GM23338 (cell line): ENCODE results near the gene KCNMB2. TPM values are rescaled to one million over a fixed set of nuclear protein-coding genes. Genes with fewer than 3 reads are reported as not detected.

Experiments
- ATAC-seq: fragments of 200-7000 bp; cut with Tn5 transposase; 3 replicates; pipeline ENCODE4 v1.9.1; 2020
- DNase-seq: peaks from one replicate; pipeline ENCODE4 v3.0.0-alpha.2; 2015; ENCODE audit warnings: low spot score
- H2AFZ ChIP-seq: fragments of 200-600 bp; sonication (generic); 2 replicates; pipeline ENCODE4 v1.8.0; 2016; ENCODE audit warnings: antibody characterized with exemption, mild to moderate bottlenecking, moderate library complexity
- H3F3A ChIP-seq: fragments of 200-600 bp; sonication (generic); replicated peaks from 2 replicates; pipeline ENCODE4 v1.8.0; 2017; ENCODE audit warnings: antibody characterized with exemption, mixed run types, low read depth
- H3K27ac ChIP-seq: fragments of 200-600 bp; sonication (generic); 2 replicates; pipeline ENCODE4 v1.6.1; 2016; ENCODE audit warnings: low read depth
- H3K27me3 ChIP-seq: fragments of 200-600 bp; sonication (generic); 2 replicates; pipeline ENCODE4 v1.8.0; 2016; ENCODE audit warnings: mild to moderate bottlenecking, mixed run types, moderate library complexity; ENCODE audit not compliant: insufficient read depth
- H3K36me3 ChIP-seq: fragments of 200-600 bp; sonication (generic); 2 replicates; pipeline ENCODE4 v1.8.0; 2016; ENCODE audit warnings: mild to moderate bottlenecking; ENCODE audit not compliant: insufficient read depth
- H3K4me1 ChIP-seq: fragments of 200-600 bp; sonication (generic); 2 replicates; pipeline ENCODE4 v1.8.0; 2016; ENCODE audit warnings: mild to moderate bottlenecking, moderate library complexity; ENCODE audit not compliant: insufficient read depth
- H3K4me2 ChIP-seq: fragments of 200-600 bp; sonication (generic); 2 replicates; pipeline ENCODE4 v1.7.1; 2017; ENCODE audit warnings: mixed run types
- H3K4me3 ChIP-seq: fragments of 200-600 bp; sonication (generic); 2 replicates; pipeline ENCODE4 v1.6.1; 2016; ENCODE audit warnings: mixed run types
- H3K79me2 ChIP-seq: fragments of 200-600 bp; sonication (generic); replicated peaks from 2 replicates; pipeline ENCODE4 v1.8.0; 2017; ENCODE audit warnings: mild to moderate bottlenecking; ENCODE audit not compliant: insufficient read depth
- H3K9me2 ChIP-seq: fragments of 200-600 bp; sonication (generic); 2 replicates; pipeline ENCODE4 v1.8.0; 2017; ENCODE audit not compliant: insufficient read depth
- H4K20me1 ChIP-seq: fragments of 200-600 bp; sonication (generic); replicated peaks from 2 replicates; pipeline ENCODE4 v1.8.0; 2017; ENCODE audit warnings: mild to moderate bottlenecking; ENCODE audit not compliant: insufficient read depth
- H3K27ac Mint-ChIP-seq: 2 replicates; pipeline ENCODE4 v1.8.0; 2020; ENCODE audit warnings: inconsistent platforms, mild to moderate bottlenecking, moderate library complexity, mixed read lengths
- H3K27me3 Mint-ChIP-seq: 3 replicates; pipeline ENCODE4 v1.8.0; 2022; ENCODE audit warnings: low read depth, mild to moderate bottlenecking, moderate library complexity, mixed read lengths, inconsistent platforms; ENCODE audit not compliant: insufficient read depth, poor library complexity
- H3K36me3 Mint-ChIP-seq: 3 replicates; pipeline ENCODE4 v1.8.0; 2021; ENCODE audit warnings: low read depth, mild to moderate bottlenecking, inconsistent platforms, moderate library complexity, mixed read lengths
- H3K4me1 Mint-ChIP-seq: 3 replicates; pipeline ENCODE4 v1.8.0; 2020; ENCODE audit warnings: mild to moderate bottlenecking, inconsistent platforms, mixed read lengths
- H3K4me3 Mint-ChIP-seq: 3 replicates; pipeline ENCODE4 v1.8.0; 2021; ENCODE audit warnings: moderate library complexity, mild to moderate bottlenecking, inconsistent platforms, mixed read lengths
- H3K9me3 Mint-ChIP-seq: 3 replicates; pipeline ENCODE4 v1.8.0; 2020; ENCODE audit warnings: moderate library complexity, mild to moderate bottlenecking, inconsistent platforms, mixed read lengths
- CREB1 ChIP-seq: fragments of 250-450 bp; sonication (Bioruptor Pico); IDR thresholded peaks from 2 replicates; pipeline ENCODE4 v1.5.0; 2020; ENCODE audit warnings: low read depth, mild to moderate bottlenecking, moderate library complexity
- EZH2 ChIP-seq: fragments of 200-600 bp; sonication (generic); IDR thresholded peaks from one replicate; pipeline ENCODE4 v1.8.0; 2017; ENCODE audit warnings: antibody characterized with exemption, mild to moderate bottlenecking, low read depth; ENCODE audit not compliant: unreplicated experiment
- EZH2phosphoT487 ChIP-seq: fragments of 200-600 bp; sonication (generic); IDR thresholded peaks from one replicate; pipeline ENCODE4 v1.8.1; 2018; ENCODE audit warnings: antibody characterized with exemption; ENCODE audit not compliant: unreplicated experiment
- JUNB ChIP-seq: IDR thresholded peaks from one replicate; pipeline ENCODE4 v1.6.1; 2016; ENCODE audit warnings: antibody characterized with exemption; ENCODE audit not compliant: unreplicated experiment
- NANOG ChIP-seq: IDR thresholded peaks from 2 replicates; pipeline ENCODE4 v1.6.1; 2016; ENCODE audit warnings: antibody characterized with exemption, borderline replicate concordance
- POLR2AphosphoS5 ChIP-seq: IDR thresholded peaks from 2 replicates; pipeline ENCODE4 v1.6.1; 2016; ENCODE audit warnings: antibody characterized with exemption, low read depth
- STAT1 ChIP-seq: IDR thresholded peaks from one replicate; pipeline ENCODE4 v1.6.1; 2016; ENCODE audit warnings: antibody characterized with exemption; ENCODE audit not compliant: unreplicated experiment
- ZNF114 ChIP-seq: fragments of 250-450 bp; sonication (Bioruptor Pico); IDR thresholded peaks from 2 replicates; pipeline ENCODE4 v1.5.0; 2020; ENCODE audit warnings: mild to moderate bottlenecking, moderate library complexity
- ZNF331 ChIP-seq: fragments of 250-450 bp; sonication (Bioruptor Pico); IDR thresholded peaks from 2 replicates; pipeline ENCODE4 v1.5.0; 2020; ENCODE audit warnings: low read depth, mild to moderate bottlenecking, moderate library complexity
- polyA plus RNA-seq: library from polyadenylated mRNA; unstranded; fragments of >200 nt; fragmentation: Nextera tagmentation; extraction: Ambion mirVana; gene quantifications from 2 replicates; pipeline ENCODE4 v1.2.1, GENCODE V29; 2016
- total RNA-seq: library from RNA; depleted of rRNA; stranded (reverse); fragments of >200 nt; shearing (Covaris generic); gene quantifications from 2 replicates; pipeline ENCODE4 v1.2.3, GENCODE V29; 2014
- TF ChIP-seq, protein P1 (sequence below), 2 experiments: fragments of 200-600 bp in 1 of 2; sonication (generic) in 1 of 2; conservative IDR thresholded peaks; 2 replicates each; pipeline versions ENCODE4 v1.5.1 to v1.6.1; 2016 to 2017; ENCODE audit warnings: antibody characterized with exemption in 2 of 2, low read depth in 2 of 2, mild to moderate bottlenecking in 2 of 2, moderate library complexity in 1 of 2
- TF ChIP-seq, protein P2 (sequence below): IDR thresholded peaks from 2 replicates; pipeline ENCODE4 v1.6.1; 2016; ENCODE audit warnings: antibody characterized with exemption
- TF ChIP-seq, protein P3 (sequence below): IDR thresholded peaks from one replicate; pipeline ENCODE4 v1.6.1; 2018; ENCODE audit warnings: antibody characterized with exemption; ENCODE audit not compliant: unreplicated experiment
- TF ChIP-seq, protein P4 (sequence below): fragments of 250-450 bp; sonication (Bioruptor Pico); IDR thresholded peaks from 2 replicates; pipeline ENCODE4 v1.5.0; 2020; ENCODE audit warnings: mild to moderate bottlenecking, moderate library complexity

The KCNMB2 gene
- total and polyA plus RNA-seq, 2 experiments from 2014 or later = 0.53 TPM; not detected in 1

DNA sequence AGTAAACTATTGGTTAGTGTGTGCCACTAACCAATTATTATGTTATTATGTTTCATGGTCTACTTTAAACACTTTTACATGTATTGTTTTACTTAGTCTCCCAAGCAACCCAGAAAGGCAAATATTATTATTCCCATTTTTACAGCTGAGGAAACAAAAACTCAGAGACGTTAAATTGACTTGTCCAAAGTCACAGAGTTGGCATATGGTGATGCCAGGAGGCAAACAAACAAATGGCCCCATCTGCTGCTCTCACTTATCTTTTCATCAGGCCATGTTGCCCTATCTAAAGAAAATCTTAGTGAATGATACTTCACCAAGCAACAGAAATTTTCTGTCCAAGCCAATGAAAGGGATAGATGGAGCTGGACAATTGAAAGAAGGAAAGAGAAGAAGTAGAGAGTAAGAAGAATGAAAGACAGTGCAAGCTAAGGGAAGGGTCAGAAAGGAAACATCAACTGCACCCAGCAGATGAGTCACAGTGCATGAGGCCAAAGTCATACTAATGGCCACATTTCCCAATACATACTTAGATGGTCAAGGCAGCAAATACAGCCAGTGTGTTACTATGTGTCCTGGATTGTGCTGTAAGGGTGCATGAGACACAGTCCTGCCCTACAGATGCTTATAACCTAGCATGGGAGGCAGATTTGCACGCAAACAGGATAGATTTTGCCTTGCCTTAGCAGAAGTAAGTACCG lies 266.9 kb downstream of the KCNMB2 start:
- H3K36me3 ChIP-seq = no peaks in the 10 kb centered on the region
- H3K4me1 ChIP-seq = peaks cover 19% of the 10 kb centered on the region
- no peaks in the 10 kb centered on the region for H4K20me1 ChIP-seq
- DNase-seq = no peak
- ATAC-seq = no peak
- no peaks in the 10 kb centered on the region for H3K79me2 ChIP-seq
- TF ChIP-seq STAT1 (no peak), CREB1 (no peak), POLR2AphosphoS5 (no peak), ZNF331 (no peak), EZH2phosphoT487 (no peak), EZH2 (no peak), JUNB (no peak), ZNF114 (CRISPR knock-in tag) (no peak), NANOG (no peak)
- TF ChIP-seq, protein P1, sequence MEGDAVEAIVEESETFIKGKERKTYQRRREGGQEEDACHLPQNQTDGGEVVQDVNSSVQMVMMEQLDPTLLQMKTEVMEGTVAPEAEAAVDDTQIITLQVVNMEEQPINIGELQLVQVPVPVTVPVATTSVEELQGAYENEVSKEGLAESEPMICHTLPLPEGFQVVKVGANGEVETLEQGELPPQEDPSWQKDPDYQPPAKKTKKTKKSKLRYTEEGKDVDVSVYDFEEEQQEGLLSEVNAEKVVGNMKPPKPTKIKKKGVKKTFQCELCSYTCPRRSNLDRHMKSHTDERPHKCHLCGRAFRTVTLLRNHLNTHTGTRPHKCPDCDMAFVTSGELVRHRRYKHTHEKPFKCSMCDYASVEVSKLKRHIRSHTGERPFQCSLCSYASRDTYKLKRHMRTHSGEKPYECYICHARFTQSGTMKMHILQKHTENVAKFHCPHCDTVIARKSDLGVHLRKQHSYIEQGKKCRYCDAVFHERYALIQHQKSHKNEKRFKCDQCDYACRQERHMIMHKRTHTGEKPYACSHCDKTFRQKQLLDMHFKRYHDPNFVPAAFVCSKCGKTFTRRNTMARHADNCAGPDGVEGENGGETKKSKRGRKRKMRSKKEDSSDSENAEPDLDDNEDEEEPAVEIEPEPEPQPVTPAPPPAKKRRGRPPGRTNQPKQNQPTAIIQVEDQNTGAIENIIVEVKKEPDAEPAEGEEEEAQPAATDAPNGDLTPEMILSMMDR (conservative IDR thresholded peaks at IDR 0.05; ENCODE audit: low read depth in 2 of 2) = no peak
- TF ChIP-seq, protein P2, sequence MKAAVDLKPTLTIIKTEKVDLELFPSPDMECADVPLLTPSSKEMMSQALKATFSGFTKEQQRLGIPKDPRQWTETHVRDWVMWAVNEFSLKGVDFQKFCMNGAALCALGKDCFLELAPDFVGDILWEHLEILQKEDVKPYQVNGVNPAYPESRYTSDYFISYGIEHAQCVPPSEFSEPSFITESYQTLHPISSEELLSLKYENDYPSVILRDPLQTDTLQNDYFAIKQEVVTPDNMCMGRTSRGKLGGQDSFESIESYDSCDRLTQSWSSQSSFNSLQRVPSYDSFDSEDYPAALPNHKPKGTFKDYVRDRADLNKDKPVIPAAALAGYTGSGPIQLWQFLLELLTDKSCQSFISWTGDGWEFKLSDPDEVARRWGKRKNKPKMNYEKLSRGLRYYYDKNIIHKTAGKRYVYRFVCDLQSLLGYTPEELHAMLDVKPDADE = no peak
- TF ChIP-seq, protein P3, sequence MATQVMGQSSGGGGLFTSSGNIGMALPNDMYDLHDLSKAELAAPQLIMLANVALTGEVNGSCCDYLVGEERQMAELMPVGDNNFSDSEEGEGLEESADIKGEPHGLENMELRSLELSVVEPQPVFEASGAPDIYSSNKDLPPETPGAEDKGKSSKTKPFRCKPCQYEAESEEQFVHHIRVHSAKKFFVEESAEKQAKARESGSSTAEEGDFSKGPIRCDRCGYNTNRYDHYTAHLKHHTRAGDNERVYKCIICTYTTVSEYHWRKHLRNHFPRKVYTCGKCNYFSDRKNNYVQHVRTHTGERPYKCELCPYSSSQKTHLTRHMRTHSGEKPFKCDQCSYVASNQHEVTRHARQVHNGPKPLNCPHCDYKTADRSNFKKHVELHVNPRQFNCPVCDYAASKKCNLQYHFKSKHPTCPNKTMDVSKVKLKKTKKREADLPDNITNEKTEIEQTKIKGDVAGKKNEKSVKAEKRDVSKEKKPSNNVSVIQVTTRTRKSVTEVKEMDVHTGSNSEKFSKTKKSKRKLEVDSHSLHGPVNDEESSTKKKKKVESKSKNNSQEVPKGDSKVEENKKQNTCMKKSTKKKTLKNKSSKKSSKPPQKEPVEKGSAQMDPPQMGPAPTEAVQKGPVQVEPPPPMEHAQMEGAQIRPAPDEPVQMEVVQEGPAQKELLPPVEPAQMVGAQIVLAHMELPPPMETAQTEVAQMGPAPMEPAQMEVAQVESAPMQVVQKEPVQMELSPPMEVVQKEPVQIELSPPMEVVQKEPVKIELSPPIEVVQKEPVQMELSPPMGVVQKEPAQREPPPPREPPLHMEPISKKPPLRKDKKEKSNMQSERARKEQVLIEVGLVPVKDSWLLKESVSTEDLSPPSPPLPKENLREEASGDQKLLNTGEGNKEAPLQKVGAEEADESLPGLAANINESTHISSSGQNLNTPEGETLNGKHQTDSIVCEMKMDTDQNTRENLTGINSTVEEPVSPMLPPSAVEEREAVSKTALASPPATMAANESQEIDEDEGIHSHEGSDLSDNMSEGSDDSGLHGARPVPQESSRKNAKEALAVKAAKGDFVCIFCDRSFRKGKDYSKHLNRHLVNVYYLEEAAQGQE = no peak
- TF ChIP-seq, protein P4, sequence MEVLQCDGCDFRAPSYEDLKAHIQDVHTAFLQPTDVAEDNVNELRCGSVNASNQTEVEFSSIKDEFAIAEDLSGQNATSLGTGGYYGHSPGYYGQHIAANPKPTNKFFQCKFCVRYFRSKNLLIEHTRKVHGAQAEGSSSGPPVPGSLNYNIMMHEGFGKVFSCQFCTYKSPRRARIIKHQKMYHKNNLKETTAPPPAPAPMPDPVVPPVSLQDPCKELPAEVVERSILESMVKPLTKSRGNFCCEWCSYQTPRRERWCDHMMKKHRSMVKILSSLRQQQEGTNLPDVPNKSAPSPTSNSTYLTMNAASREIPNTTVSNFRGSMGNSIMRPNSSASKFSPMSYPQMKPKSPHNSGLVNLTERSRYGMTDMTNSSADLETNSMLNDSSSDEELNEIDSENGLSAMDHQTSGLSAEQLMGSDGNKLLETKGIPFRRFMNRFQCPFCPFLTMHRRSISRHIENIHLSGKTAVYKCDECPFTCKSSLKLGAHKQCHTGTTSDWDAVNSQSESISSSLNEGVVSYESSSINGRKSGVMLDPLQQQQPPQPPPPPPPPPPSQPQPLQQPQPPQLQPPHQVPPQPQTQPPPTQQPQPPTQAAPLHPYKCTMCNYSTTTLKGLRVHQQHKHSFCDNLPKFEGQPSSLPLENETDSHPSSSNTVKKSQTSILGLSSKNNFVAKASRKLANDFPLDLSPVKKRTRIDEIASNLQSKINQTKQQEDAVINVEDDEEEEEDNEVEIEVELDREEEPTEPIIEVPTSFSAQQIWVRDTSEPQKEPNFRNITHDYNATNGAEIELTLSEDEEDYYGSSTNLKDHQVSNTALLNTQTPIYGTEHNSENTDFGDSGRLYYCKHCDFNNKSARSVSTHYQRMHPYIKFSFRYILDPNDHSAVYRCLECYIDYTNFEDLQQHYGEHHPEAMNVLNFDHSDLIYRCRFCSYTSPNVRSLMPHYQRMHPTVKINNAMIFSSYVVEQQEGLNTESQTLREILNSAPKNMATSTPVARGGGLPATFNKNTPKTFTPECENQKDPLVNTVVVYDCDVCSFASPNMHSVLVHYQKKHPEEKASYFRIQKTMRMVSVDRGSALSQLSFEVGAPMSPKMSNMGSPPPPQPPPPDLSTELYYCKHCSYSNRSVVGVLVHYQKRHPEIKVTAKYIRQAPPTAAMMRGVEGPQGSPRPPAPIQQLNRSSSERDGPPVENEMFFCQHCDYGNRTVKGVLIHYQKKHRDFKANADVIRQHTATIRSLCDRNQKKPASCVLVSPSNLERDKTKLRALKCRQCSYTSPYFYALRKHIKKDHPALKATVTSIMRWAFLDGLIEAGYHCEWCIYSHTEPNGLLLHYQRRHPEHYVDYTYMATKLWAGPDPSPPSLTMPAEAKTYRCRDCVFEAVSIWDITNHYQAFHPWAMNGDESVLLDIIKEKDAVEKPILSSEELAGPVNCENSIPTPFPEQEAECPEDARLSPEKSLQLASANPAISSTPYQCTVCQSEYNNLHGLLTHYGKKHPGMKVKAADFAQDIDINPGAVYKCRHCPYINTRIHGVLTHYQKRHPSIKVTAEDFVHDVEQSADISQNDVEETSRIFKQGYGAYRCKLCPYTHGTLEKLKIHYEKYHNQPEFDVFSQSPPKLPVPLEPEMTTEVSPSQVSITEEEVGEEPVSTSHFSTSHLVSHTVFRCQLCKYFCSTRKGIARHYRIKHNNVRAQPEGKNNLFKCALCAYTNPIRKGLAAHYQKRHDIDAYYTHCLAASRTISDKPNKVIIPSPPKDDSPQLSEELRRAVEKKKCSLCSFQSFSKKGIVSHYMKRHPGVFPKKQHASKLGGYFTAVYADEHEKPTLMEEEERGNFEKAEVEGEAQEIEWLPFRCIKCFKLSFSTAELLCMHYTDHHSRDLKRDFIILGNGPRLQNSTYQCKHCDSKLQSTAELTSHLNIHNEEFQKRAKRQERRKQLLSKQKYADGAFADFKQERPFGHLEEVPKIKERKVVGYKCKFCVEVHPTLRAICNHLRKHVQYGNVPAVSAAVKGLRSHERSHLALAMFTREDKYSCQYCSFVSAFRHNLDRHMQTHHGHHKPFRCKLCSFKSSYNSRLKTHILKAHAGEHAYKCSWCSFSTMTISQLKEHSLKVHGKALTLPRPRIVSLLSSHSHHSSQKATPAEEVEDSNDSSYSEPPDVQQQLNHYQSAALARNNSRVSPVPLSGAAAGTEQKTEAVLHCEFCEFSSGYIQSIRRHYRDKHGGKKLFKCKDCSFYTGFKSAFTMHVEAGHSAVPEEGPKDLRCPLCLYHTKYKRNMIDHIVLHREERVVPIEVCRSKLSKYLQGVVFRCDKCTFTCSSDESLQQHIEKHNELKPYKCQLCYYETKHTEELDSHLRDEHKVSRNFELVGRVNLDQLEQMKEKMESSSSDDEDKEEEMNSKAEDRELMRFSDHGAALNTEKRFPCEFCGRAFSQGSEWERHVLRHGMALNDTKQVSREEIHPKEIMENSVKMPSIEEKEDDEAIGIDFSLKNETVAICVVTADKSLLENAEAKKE = no peak
- Mint-ChIP-seq H3K27ac (no peak overlapping the region), H3K4me1 (peaks cover 9% of the 10 kb centered on the region; the same call in 2 of the 3 replicates), H3K9me3 (peaks cover 3% of the 10 kb centered on the region; the same call in 1 of the 3 replicates), H3K4me3 (no peak overlapping the region), H3K27me3 (no peaks in the 10 kb centered on the region), H3K36me3 (no peaks in the 10 kb centered on the region)
- no peak overlapping the region for H3K4me3 ChIP-seq
- no peak overlapping the region for H3K27ac ChIP-seq
- H3K27me3 ChIP-seq = no peaks in the 10 kb centered on the region
- no peak overlapping the region for H3K4me2 ChIP-seq
- H2AFZ ChIP-seq = no peak overlapping the region
- H3K9me2 ChIP-seq = no peaks in the 10 kb centered on the region
- H3F3A ChIP-seq = no peaks in the 10 kb centered on the region
